HepG2 (cell line): ENCODE measurements around the gene EGFL8. TPM values are rescaled to one million over a fixed set of nuclear protein-coding genes. Genes with fewer than 3 reads are reported as not detected.

ENCODE experiments used
- BATF2 ChIP-seq: sonication (generic); formaldehyde crosslinking; IDR thresholded peaks from 2 replicates; pipeline ENCODE4 v1.8.0; 2022; ENCODE audit warnings: mild to moderate bottlenecking, missing genetic modification reagents, moderate library complexity
- CAMTA2 ChIP-seq: sonication (generic); formaldehyde crosslinking; IDR thresholded peaks from 2 replicates; pipeline ENCODE4 v1.4.0; 2020; ENCODE audit warnings: mild to moderate bottlenecking, missing genetic modification reagents, borderline replicate concordance
- HNF4G ChIP-seq, 2 experiments: sonication (generic) in 1 of 2; formaldehyde crosslinking in 1 of 2; IDR thresholded peaks; 2 replicates each; pipeline versions ENCODE4 v1.4.0 to v1.6.1; 2011 to 2020; ENCODE audit warnings: borderline replicate concordance in 2 of 2, low read depth in 2 of 2, mild to moderate bottlenecking in 2 of 2, low read length in 1 of 2, missing genetic modification reagents in 1 of 2, moderate library complexity in 1 of 2
- NR0B2 ChIP-seq: sonication (generic); formaldehyde crosslinking; IDR thresholded peaks from 2 replicates; pipeline ENCODE4 v1.4.0; 2020; ENCODE audit warnings: mild to moderate bottlenecking, missing genetic modification reagents
- STAT6 ChIP-seq: sonication (generic); formaldehyde crosslinking; IDR thresholded peaks from 2 replicates; pipeline ENCODE4 v1.4.0; 2020; ENCODE audit warnings: missing genetic modification reagents, mild to moderate bottlenecking, borderline replicate concordance
- ZBTB4 ChIP-seq: sonication (generic); formaldehyde crosslinking; IDR thresholded peaks from 2 replicates; pipeline ENCODE4 v1.4.0; 2020; ENCODE audit warnings: missing genetic modification reagents, mild to moderate bottlenecking, borderline replicate concordance
- ZEB1 ChIP-seq: IDR thresholded peaks from 2 replicates; pipeline ENCODE4 v1.6.1; 2012; ENCODE audit warnings: mild to moderate bottlenecking, low read depth, inconsistent platforms; ENCODE audit not compliant: insufficient replicate concordance
- ZNF318 ChIP-seq: sonication (generic); formaldehyde crosslinking; IDR thresholded peaks from 2 replicates; pipeline ENCODE4 v1.4.0; 2020; ENCODE audit warnings: mild to moderate bottlenecking, missing genetic modification reagents
- ZNF512 ChIP-seq: sonication (generic); formaldehyde crosslinking; IDR thresholded peaks from 2 replicates; pipeline ENCODE4 v1.4.0; 2020; ENCODE audit warnings: mild to moderate bottlenecking, missing genetic modification reagents
- polyA plus RNA-seq, 8 experiments: library from polyadenylated mRNA; depleted of rRNA in 3 of 8; stranded (reverse) in 7 of 8; unstranded in 1 of 8; fragments of >200 nt; fragmentation: Illumina TruSeq in 4 of 8; extraction: Trizol in 4 of 8; gene quantifications; 2 replicates each; pipeline versions ENCODE4 v1.2.1 to v1.2.3, GENCODE V29; 2011 to 2016; ENCODE audit warnings: low read depth in 4 of 8, missing spikeins in 1 of 8, mixed read lengths in 1 of 8; ENCODE audit not compliant: insufficient read depth in 1 of 8
- total RNA-seq, 5 experiments: library from RNA; depleted of rRNA; stranded (reverse); fragments of >200 nt; fragmentation: Illumina TruSeq; extraction: Trizol; gene quantifications; 2 replicates each; pipeline ENCODE4 v1.2.3, GENCODE V29; 2016; ENCODE audit warnings: low read depth in 1 of 5

The EGFL8 gene
- total and polyA plus RNA-seq, 2 of the 13 experiments (the other 11 are each of a cell fraction or from before 2014, with no cell fraction given) = 10.0 to 11.5 TPM

GRCh38 chr6:32128751-32129296, 35.6 kb upstream of the EGFL8 start (continued):
- TF ChIP-seq HNF4G (IDR thresholded peaks at IDR 0.05; ENCODE audit: borderline replicate concordance, low read depth, low read length) (no peak), HNF4G (CRISPR knock-in tag; IDR thresholded peaks at IDR 0.05; ENCODE audit: borderline replicate concordance, low read depth) (no peak), STAT6 (CRISPR knock-in tag) (no peak), NR0B2 (CRISPR knock-in tag) (0 out of 2 replicates have a peak, but pooled peaks have one; percentile 33), ZBTB4 (CRISPR knock-in tag) (peak; percentile 37; the same call in 1 of the 2 replicates), ZNF512 (no peak), ZEB1 (no peak), CAMTA2 (0 out of 2 replicates have a peak, but pooled peaks have one; percentile 41), BATF2 (no peak), ZNF318 (CRISPR knock-in tag) (no peak)
